GM12865 (cell line): ENCODE data around the gene GPR37L1.

ENCODE experiments used
- DNase-seq: peaks from one replicate; pipeline ENCODE4 v3.0.0; 2010; ENCODE audit warnings: low read depth
- H3K4me3 ChIP-seq: 2 replicates; pipeline ENCODE4 v1.5.1; 2011; ENCODE audit warnings: mild to moderate bottlenecking, low read depth, low read length, control low read depth
- TF ChIP-seq, protein P1 (sequence below): IDR thresholded peaks from 2 replicates; pipeline ENCODE4 v1.5.1; 2011; ENCODE audit warnings: low read length, control low read depth, low read depth, inconsistent platforms; ENCODE audit not compliant: insufficient read depth; ENCODE audit errors: missing control alignments

The GPR37L1 gene

DNA sequence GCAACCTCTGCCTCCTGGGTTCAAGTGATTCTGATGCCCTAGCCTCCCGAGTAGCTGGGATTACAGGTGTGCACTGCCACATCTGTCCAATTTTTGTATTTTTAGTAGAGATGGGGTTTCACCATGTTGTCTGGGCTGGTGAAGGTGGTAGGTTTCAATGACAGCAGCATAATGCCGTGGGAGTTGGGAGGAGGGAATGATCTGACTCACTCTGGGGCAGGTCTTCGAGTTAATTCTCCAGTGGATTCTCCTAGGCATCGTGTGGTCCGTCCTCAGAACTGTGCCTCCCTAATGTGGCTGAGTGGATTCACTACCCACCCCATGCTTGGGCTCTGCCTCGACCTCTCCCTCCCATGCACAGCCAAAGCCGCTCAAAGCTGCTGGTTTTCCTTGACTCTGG is 1.7 kb upstream of the GPR37L1 start:
- no peak for DNase-seq
- no peak overlapping the region for H3K4me3 ChIP-seq
- TF ChIP-seq, protein P1, sequence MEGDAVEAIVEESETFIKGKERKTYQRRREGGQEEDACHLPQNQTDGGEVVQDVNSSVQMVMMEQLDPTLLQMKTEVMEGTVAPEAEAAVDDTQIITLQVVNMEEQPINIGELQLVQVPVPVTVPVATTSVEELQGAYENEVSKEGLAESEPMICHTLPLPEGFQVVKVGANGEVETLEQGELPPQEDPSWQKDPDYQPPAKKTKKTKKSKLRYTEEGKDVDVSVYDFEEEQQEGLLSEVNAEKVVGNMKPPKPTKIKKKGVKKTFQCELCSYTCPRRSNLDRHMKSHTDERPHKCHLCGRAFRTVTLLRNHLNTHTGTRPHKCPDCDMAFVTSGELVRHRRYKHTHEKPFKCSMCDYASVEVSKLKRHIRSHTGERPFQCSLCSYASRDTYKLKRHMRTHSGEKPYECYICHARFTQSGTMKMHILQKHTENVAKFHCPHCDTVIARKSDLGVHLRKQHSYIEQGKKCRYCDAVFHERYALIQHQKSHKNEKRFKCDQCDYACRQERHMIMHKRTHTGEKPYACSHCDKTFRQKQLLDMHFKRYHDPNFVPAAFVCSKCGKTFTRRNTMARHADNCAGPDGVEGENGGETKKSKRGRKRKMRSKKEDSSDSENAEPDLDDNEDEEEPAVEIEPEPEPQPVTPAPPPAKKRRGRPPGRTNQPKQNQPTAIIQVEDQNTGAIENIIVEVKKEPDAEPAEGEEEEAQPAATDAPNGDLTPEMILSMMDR, result no peak

DNA sequence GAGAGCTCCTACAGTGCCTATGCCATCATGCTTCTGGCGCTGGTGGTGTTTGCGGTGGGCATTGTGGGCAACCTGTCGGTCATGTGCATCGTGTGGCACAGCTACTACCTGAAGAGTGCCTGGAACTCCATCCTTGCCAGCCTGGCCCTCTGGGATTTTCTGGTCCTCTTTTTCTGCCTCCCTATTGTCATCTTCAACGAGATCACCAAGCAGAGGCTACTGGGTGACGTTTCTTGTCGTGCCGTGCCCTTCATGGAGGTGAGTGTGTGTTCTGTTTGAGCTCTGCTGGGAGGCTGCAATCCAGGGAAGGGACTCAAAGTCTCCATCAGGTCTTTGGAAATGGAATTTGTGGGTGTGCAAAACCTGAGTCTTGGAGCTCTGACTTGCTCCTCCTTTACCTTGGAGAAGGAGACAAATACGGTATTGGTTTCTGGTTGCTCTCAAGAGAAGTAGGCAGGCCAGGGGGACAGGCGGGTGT is 658 bp downstream of the GPR37L1 start:
- H3K4me3 ChIP-seq, result no peak overlapping the region
- no peak for DNase-seq
- TF ChIP-seq, protein P1, result no peak

DNA sequence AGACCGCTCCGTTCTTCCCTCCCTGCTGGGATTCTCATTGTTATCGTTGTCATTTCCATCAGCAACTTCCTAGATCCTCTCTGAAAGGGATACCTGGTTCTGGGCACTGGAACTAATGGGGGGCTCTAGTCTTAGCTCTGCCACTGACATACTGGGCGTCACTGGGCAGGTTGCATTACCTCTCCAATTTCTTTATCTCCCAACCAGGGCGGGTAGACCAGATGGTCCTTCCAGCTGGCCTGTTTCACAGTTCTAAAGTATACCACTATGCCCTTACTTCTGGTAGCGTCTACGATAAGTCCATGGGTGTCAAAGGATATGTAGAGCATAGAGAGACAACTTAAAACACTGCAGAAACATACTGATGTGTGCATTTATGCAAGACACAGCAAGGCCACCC is 1.4 kb downstream of the GPR37L1 start:
- TF ChIP-seq, protein P1, result no peak
- DNase-seq, result no peak
- H3K4me3 ChIP-seq, result no peak overlapping the region

DNA sequence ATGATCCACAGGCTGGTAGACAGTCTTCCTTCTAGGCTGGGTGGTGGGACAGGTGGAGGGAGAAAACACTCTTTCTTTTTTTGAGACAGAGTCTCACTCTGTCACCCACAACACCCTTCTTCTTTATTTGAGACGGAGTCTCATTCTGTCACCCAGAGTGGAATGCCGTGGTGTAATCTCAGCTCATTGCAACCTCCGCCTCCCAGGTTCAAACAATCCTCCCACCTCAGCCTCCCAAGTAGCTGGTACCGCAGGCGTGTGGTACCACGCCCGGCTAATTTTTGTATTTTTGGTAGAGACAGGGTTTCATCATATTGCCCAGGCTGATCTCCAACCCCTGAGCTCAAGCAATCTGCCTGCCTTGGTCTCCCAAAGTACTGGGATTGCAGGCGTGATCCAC is 2.9 kb downstream of the GPR37L1 start:
- no peak overlapping the region for H3K4me3 ChIP-seq
- TF ChIP-seq, protein P1, result no peak
- DNase-seq, result no peak

DNA sequence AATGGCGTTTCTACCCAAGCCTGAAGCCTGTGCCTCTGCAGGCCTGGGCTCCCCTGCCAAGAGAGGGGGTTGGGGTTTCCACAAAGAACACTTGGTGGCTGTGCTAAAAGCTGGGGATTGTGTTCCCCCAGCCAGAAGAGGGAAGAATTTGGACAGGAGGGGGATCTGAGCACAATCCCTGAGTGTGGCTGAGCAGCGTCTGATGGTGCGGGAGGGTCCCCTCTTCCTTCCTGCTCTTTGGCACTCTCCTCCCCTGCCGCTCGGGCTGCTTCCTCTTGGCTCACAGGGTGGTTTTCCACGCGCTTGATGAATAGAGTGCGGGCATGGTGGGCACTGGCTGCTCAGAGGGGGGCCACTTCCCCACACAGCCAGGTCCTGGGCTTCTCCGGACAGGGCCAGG is 3.7 kb downstream of the GPR37L1 start:
- DNase-seq, result no peak
- TF ChIP-seq, protein P1, result no peak
- no peak overlapping the region for H3K4me3 ChIP-seq

DNA sequence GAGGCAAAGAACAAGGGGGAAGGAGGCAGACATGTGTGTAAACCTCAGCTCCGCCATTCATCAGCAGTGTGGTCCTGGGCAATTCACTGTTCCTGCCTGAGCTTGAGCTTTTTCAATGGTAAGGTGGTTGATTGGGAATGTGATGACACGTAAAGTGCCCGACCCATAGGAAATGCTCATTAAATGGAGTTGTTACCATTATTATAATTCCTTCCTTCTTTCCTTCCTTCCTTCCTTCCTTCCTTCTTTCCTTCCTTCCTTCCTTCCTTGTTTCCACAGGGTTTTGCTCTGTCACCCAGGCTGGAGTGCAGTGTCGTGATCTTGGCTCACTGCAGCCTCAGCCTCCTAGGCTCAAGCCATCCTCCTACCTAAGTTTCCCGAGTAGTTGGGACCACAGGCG is 4.3 kb downstream of the GPR37L1 start:
- no peak overlapping the region for H3K4me3 ChIP-seq
- TF ChIP-seq, protein P1, result no peak
- DNase-seq, result no peak

DNA sequence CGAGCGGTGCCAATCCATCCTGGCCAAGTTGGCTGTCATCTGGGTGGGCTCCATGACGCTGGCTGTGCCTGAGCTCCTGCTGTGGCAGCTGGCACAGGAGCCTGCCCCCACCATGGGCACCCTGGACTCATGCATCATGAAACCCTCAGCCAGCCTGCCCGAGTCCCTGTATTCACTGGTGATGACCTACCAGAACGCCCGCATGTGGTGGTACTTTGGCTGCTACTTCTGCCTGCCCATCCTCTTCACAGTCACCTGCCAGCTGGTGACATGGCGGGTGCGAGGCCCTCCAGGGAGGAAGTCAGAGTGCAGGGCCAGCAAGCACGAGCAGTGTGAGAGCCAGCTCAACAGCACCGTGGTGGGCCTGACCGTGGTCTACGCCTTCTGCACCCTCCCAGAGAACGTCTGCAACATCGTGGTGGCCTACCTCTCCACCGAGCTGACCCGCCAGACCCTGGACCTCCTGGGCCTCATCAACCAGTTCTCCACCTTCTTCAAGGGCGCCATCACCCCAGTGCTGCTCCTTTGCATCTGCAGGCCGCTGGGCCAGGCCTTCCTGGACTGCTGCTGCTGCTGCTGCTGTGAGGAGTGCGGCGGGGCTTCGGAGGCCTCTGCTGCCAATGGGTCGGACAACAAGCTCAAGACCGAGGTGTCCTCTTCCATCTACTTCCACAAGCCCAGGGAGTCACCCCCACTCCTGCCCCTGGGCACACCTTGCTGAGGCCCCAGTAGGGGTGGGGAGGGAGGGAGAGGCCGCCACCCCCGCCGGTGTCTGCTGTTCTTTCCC is 5.3 kb downstream of the GPR37L1 start:
- H3K4me3 ChIP-seq, result no peak overlapping the region
- TF ChIP-seq, protein P1, result no peak

More for the DNA sequence above, 5.3 kb downstream of the GPR37L1 start:
- DNase-seq, result no peak
